Endodermal cell (in vitro differentiated cells): ENCODE measurements around the gene IL1RL2. TPM values are rescaled to one million over a fixed set of nuclear protein-coding genes. Genes with fewer than 3 reads are reported as not detected.

Experiments
- DNase-seq: peaks from one replicate; pipeline ENCODE4 v3.0.0-alpha.2; 2017
- H3K27ac ChIP-seq: 2 replicates; pipeline ENCODE4 v1.5.1; 2013; ENCODE audit warnings: mild to moderate bottlenecking, low read depth, low read length, moderate library complexity
- H3K27me3 ChIP-seq: 2 replicates; pipeline ENCODE4 v1.6.1; 2013; ENCODE audit warnings: mild to moderate bottlenecking, low read length, moderate library complexity; ENCODE audit not compliant: insufficient read depth, control insufficient read depth, poor library complexity, severe bottlenecking
- H3K36me3 ChIP-seq: 2 replicates; pipeline ENCODE4 v1.7.0; 2013; ENCODE audit warnings: mild to moderate bottlenecking, low read length, moderate library complexity; ENCODE audit not compliant: control insufficient read depth, insufficient read depth
- H3K4me1 ChIP-seq: one replicate; pipeline ENCODE4 v1.7.0; 2013; ENCODE audit warnings: low read length; ENCODE audit not compliant: control insufficient read depth, insufficient read depth
- H3K4me3 ChIP-seq: 2 replicates; pipeline ENCODE4 v1.5.1; 2013; ENCODE audit warnings: mild to moderate bottlenecking, low read length, moderate library complexity
- H3K9ac ChIP-seq: 2 replicates; pipeline ENCODE4 v1.6.1; 2013; ENCODE audit warnings: mild to moderate bottlenecking, low read length, moderate library complexity; ENCODE audit not compliant: poor library complexity, severe bottlenecking; ENCODE audit errors: extremely low read depth
- H3K9me3 ChIP-seq: 2 replicates; pipeline ENCODE4 v1.6.1; 2013; ENCODE audit warnings: mild to moderate bottlenecking, low read length, moderate library complexity; ENCODE audit not compliant: control insufficient read depth
- H3K27ac Mint-ChIP-seq: 2 replicates; pipeline ENCODE4 v1.8.0; 2020; ENCODE audit warnings: mixed read lengths
- H3K27me3 Mint-ChIP-seq: 2 replicates; pipeline ENCODE4 v1.8.0; 2021; ENCODE audit warnings: mild to moderate bottlenecking, mixed read lengths; ENCODE audit not compliant: insufficient read depth
- H3K36me3 Mint-ChIP-seq: 2 replicates; pipeline ENCODE4 v1.8.0; 2020; ENCODE audit warnings: low read depth, mixed read lengths
- H3K4me1 Mint-ChIP-seq: 2 replicates; pipeline ENCODE4 v1.8.0; 2020; ENCODE audit warnings: mixed read lengths
- H3K4me3 Mint-ChIP-seq: 2 replicates; pipeline ENCODE4 v1.8.0; 2020; ENCODE audit warnings: mild to moderate bottlenecking, moderate library complexity, mixed read lengths
- H3K9me3 Mint-ChIP-seq: 2 replicates; pipeline ENCODE4 v1.8.0; 2020; ENCODE audit warnings: mild to moderate bottlenecking, mixed read lengths
- WGBS, 2 experiments: methylation state at CpG; one replicate each; pipeline versions ENCODE4 v1.1.5 to v1.1.7; 2013; ENCODE audit warnings: missing lambda C conversion rate in 2 of 2, mixed read lengths in 1 of 2; ENCODE audit not compliant: insufficient coverage in 1 of 2, insufficient read length in 1 of 2; 5-methylcytosine and 5-hydroxymethylcytosine counted together
- total RNA-seq, 2 donors: library from RNA; stranded (reverse); fragmentation: NEBNext Ultra II Directional in 1 of 2; extraction: Animal tissue kit (Norgen Biotek cat#: 25700) in 1 of 2; gene quantifications; 2 replicates in 1 of 2; 3 replicates in 1 of 2; pipeline ENCODE4 v1.2.1, GENCODE V29; 2021
- TF ChIP-seq, protein P1 (sequence below): fragments of 200-600 bp; sonication (generic); conservative IDR thresholded peaks from 2 replicates; pipeline ENCODE4 v1.5.0; 2021; ENCODE audit warnings: antibody characterized with exemption, mild to moderate bottlenecking

IL1RL2 gene
- total RNA-seq, 2 donors from 2014 or later = 0.38 to 0.44 TPM

DNA sequence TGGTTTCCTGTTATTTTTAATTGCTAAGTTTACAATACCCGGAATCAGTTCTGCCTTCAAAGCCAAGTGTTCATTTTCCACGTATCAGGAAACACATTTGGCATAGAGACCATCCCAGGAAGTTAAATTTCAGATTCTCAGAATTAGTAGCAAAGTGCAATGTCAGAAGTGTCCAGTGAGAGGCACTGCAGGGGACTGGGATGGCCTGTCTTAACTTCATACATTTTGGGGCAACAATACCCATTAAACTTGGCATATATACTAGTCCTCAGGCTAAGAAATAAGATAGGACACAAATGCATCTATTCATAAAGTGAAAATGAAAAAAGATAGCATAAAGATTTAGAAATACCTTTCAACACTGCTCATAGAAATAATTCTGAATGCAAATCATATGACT lies 1.5 kb upstream of the IL1RL2 start:
- Histone ChIP-seq H3K27me3 (peaks cover 46% of the 10 kb centered on the region), H3K9ac (no peak overlapping the region), H3K27ac (no peak overlapping the region), H3K9me3 (no peaks in the 10 kb centered on the region), H3K36me3 (no peaks in the 10 kb centered on the region), H3K4me3 (no peak overlapping the region), H3K4me1 (no peaks in the 10 kb centered on the region)
- peaks cover 54% of the 10 kb centered on the region for H3K27me3 Mint-ChIP-seq
- no peak for DNase-seq
- TF ChIP-seq, protein P1, sequence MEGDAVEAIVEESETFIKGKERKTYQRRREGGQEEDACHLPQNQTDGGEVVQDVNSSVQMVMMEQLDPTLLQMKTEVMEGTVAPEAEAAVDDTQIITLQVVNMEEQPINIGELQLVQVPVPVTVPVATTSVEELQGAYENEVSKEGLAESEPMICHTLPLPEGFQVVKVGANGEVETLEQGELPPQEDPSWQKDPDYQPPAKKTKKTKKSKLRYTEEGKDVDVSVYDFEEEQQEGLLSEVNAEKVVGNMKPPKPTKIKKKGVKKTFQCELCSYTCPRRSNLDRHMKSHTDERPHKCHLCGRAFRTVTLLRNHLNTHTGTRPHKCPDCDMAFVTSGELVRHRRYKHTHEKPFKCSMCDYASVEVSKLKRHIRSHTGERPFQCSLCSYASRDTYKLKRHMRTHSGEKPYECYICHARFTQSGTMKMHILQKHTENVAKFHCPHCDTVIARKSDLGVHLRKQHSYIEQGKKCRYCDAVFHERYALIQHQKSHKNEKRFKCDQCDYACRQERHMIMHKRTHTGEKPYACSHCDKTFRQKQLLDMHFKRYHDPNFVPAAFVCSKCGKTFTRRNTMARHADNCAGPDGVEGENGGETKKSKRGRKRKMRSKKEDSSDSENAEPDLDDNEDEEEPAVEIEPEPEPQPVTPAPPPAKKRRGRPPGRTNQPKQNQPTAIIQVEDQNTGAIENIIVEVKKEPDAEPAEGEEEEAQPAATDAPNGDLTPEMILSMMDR = peak; percentile 82
- peaks cover 4% of the 10 kb centered on the region for H3K9me3 Mint-ChIP-seq
- WGBS, 2 experiments = 72 to 78% methylated on average over 2 of the region's 2 CpGs
- H3K4me1 Mint-ChIP-seq = no peaks in the 10 kb centered on the region
- no peak overlapping the region for H3K27ac Mint-ChIP-seq
- peaks cover 4% of the 10 kb centered on the region for H3K36me3 Mint-ChIP-seq
- no peak overlapping the region for H3K4me3 Mint-ChIP-seq

DNA sequence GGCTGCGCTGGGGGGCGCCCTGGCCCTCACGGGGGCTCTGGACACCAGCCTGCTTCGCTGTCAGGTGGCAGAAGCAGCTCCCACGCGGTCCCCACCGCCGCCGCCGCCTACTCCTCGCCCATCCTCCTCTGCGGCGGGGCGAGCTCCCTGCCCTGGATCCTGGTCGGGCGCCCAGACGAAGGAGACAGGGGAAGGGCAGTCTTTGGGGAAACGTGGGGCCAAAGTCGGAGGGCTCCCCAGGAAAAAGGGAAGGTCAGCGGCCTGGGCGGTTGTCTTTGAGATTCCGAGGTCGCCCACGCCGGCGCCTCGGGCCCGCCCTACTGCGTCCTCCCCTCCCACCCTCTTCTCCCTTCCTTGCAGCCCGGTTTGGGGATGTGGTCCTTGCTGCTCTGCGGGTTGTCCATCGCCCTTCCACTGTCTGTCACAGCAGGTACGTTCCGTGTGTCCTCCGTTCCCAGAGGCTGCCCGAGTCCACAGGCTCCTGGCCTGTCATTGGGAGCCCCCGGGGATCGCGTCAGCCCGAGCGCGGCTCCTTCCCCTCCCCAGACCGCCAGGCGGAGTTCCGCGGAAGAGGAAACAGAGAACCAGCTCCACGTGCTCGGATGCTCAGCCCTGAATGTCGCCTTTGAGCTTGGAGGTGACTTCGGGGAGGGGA lies 800 bp downstream of the IL1RL2 start:
- Mint-ChIP-seq H3K4me1 (no peaks in the 10 kb centered on the region), H3K36me3 (peaks cover 4% of the 10 kb centered on the region), H3K27me3 (peaks cover 62% of the 10 kb centered on the region), H3K4me3 (peak overlapping the region; percentile 55), H3K9me3 (peaks cover 4% of the 10 kb centered on the region), H3K27ac (no peak overlapping the region)
- Histone ChIP-seq H3K4me1 (no peaks in the 10 kb centered on the region), H3K27ac (no peak overlapping the region), H3K9ac (no peak overlapping the region), H3K27me3 (peaks cover 50% of the 10 kb centered on the region), H3K36me3 (no peaks in the 10 kb centered on the region), H3K9me3 (no peaks in the 10 kb centered on the region), H3K4me3 (no peak overlapping the region)
- DNase-seq = peak; percentile 48
- TF ChIP-seq, protein P1 = peak; percentile 54
- 31 to 47% methylated on average over 5 to 50 of the region's 50 CpGs for WGBS, 2 experiments

- peaks cover 4% of the 10 kb centered on the region for H3K9me3 Mint-ChIP-seq
- H3K4me3 Mint-ChIP-seq = no peak overlapping the region
- H3K9me3 ChIP-seq = no peaks in the 10 kb centered on the region
- H3K27ac ChIP-seq = no peak overlapping the region
- TF ChIP-seq, protein P1 = no peak
- peak; percentile 44 for DNase-seq
- no peaks in the 10 kb centered on the region for H3K4me1 Mint-ChIP-seq
- H3K27me3 Mint-ChIP-seq = peaks cover 53% of the 10 kb centered on the region
- H3K27me3 ChIP-seq = peaks cover 46% of the 10 kb centered on the region
- H3K4me3 ChIP-seq = no peak overlapping the region
- no peaks in the 10 kb centered on the region for H3K4me1 ChIP-seq
- no peaks in the 10 kb centered on the region for H3K36me3 ChIP-seq
- no peak overlapping the region for H3K27ac Mint-ChIP-seq
- WGBS, 2 experiments = 80 to 95% methylated on average over 5 to 8 of the region's 10 CpGs
- no peak overlapping the region for H3K9ac ChIP-seq
- peaks cover 4% of the 10 kb centered on the region for H3K36me3 Mint-ChIP-seq
Measured at GRCh38 chr2:102190430-102191107, 3.7 kb downstream of the IL1RL2 start.
